Uterus (tissue), 2 donors: ENCODE measurements around the gene CLTC.

ENCODE experiments used
- POLR2A ChIP-seq, 2 donors: fragments of 450-650 bp; IDR thresholded peaks; one replicate each; pipeline ENCODE4 v1.6.1; 2016; ENCODE audit warnings: antibody characterized with exemption in 2 of 2, mild to moderate bottlenecking in 1 of 2, moderate library complexity in 1 of 2
- TF ChIP-seq, protein P1 (sequence below), 4 experiments: fragments of 200-600 bp in 2 of 4; fragments of 450-650 bp in 2 of 4; sonication (generic) in 2 of 4; IDR thresholded peaks; one replicate each; pipeline ENCODE4 v1.5.1; 2016 to 2019; ENCODE audit warnings: antibody characterized with exemption in 4 of 4, mild to moderate bottlenecking in 2 of 4, moderate library complexity in 1 of 4

DNA sequence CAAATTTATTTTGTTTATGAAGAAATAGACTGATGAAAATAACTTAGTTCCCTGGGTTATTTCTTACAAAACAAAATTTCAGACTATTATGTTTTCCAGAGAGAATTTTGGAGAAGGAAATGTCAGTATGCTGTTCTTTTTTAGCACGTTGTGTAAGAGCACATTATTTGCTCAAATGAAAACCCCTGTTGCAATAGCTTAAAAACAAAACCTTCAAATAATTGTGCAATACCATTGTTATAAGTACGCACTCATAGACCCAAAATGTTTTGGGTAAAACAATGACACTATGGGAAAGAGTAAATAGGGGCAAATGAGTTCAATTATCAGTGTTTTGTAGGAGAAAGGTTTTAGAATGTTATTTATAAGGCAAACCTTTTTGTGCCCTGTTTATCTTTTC lies 106.0 kb downstream of the CLTC start:
- TF ChIP-seq, protein P1, sequence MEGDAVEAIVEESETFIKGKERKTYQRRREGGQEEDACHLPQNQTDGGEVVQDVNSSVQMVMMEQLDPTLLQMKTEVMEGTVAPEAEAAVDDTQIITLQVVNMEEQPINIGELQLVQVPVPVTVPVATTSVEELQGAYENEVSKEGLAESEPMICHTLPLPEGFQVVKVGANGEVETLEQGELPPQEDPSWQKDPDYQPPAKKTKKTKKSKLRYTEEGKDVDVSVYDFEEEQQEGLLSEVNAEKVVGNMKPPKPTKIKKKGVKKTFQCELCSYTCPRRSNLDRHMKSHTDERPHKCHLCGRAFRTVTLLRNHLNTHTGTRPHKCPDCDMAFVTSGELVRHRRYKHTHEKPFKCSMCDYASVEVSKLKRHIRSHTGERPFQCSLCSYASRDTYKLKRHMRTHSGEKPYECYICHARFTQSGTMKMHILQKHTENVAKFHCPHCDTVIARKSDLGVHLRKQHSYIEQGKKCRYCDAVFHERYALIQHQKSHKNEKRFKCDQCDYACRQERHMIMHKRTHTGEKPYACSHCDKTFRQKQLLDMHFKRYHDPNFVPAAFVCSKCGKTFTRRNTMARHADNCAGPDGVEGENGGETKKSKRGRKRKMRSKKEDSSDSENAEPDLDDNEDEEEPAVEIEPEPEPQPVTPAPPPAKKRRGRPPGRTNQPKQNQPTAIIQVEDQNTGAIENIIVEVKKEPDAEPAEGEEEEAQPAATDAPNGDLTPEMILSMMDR (IDR thresholded peaks at IDR 0.05), result no peak
- no peak for TF ChIP-seq POLR2A (IDR thresholded peaks at IDR 0.05)
